Liver (tissue), 9 donors: ENCODE measurements around the gene KCTD16. TPM values are rescaled to one million over a fixed set of nuclear protein-coding genes. Genes with fewer than 3 reads are reported as not detected.

Source experiments
- DNase-seq: peaks from one replicate; pipeline ENCODE4 v3.0.0-alpha.2; 2017; ENCODE audit warnings: low spot score
- H3K27ac ChIP-seq, 2 donors: one replicate each; pipeline ENCODE4 v1.7.0; 2013; ENCODE audit warnings: inconsistent platforms in 2 of 2, low read length in 2 of 2, control low read depth in 1 of 2, low read depth in 1 of 2, mild to moderate bottlenecking in 1 of 2
- H3K27me3 ChIP-seq, 4 donors: one replicate each; pipeline versions ENCODE4 v1.6.1 to v1.7.0; 2013; ENCODE audit warnings: low read length in 3 of 4, inconsistent platforms in 1 of 4, mild to moderate bottlenecking in 1 of 4, moderate library complexity in 1 of 4; ENCODE audit not compliant: control insufficient read depth in 4 of 4, insufficient read depth in 4 of 4
- H3K36me3 ChIP-seq, 4 donors: one replicate each; pipeline versions ENCODE4 v1.6.1 to v1.7.0; 2013; ENCODE audit warnings: low read length in 3 of 4, mild to moderate bottlenecking in 3 of 4, low read depth in 1 of 4, moderate library complexity in 1 of 4; ENCODE audit not compliant: control insufficient read depth in 4 of 4, insufficient read depth in 3 of 4
- H3K4me1 ChIP-seq, 4 donors: one replicate each; pipeline versions ENCODE4 v1.6.1 to v1.7.0; 2013; ENCODE audit warnings: low read length in 3 of 4, mild to moderate bottlenecking in 3 of 4, moderate library complexity in 1 of 4; ENCODE audit not compliant: control insufficient read depth in 4 of 4, insufficient read depth in 4 of 4
- H3K4me3 ChIP-seq, 3 donors: one replicate each; pipeline versions ENCODE4 v1.6.1 to v1.7.0; 2013; ENCODE audit warnings: low read length in 3 of 3, control low read depth in 1 of 3, low read depth in 1 of 3, mild to moderate bottlenecking in 1 of 3
- H3K9ac ChIP-seq, 2 donors: one replicate each; pipeline ENCODE4 v1.7.0; 2013; ENCODE audit warnings: low read length in 2 of 2, mild to moderate bottlenecking in 2 of 2, moderate library complexity in 2 of 2, control low read depth in 1 of 2, low read depth in 1 of 2
- H3K9me3 ChIP-seq, 4 donors: one replicate each; pipeline versions ENCODE4 v1.6.1 to v1.7.0; 2013; ENCODE audit warnings: low read length in 3 of 4; ENCODE audit not compliant: control insufficient read depth in 4 of 4
- ATF3 ChIP-seq: IDR thresholded peaks from 2 replicates; pipeline ENCODE4 v1.6.1; 2016; ENCODE audit warnings: antibody characterized with exemption
- EGR1 ChIP-seq, 2 donors: IDR thresholded peaks; 2 replicates each; pipeline ENCODE4 v1.6.1; 2016 to 2018; ENCODE audit warnings: antibody characterized with exemption in 2 of 2, low read depth in 2 of 2
- FOXA1 ChIP-seq: IDR thresholded peaks from 2 replicates; pipeline ENCODE4 v1.6.1; 2016; ENCODE audit warnings: antibody characterized with exemption
- FOXA2 ChIP-seq: IDR thresholded peaks from 2 replicates; pipeline ENCODE4 v1.6.1; 2016; ENCODE audit warnings: antibody characterized with exemption
- GABPA ChIP-seq, 2 donors: IDR thresholded peaks in 1 of 2; conservative IDR thresholded peaks in 1 of 2; 2 replicates each; pipeline ENCODE4 v1.6.1; 2016; ENCODE audit warnings: antibody characterized with exemption in 2 of 2, mild to moderate bottlenecking in 1 of 2, moderate library complexity in 1 of 2
- HNF4A ChIP-seq, 2 donors: conservative IDR thresholded peaks; 2 replicates each; pipeline ENCODE4 v1.6.1; 2016; ENCODE audit warnings: antibody characterized with exemption in 2 of 2, mild to moderate bottlenecking in 2 of 2
- HNF4G ChIP-seq: IDR thresholded peaks from 2 replicates; pipeline ENCODE4 v1.6.1; 2016; ENCODE audit warnings: antibody characterized with exemption
- JUND ChIP-seq, 2 donors: IDR thresholded peaks; 2 replicates each; pipeline ENCODE4 v1.6.1; 2016; ENCODE audit warnings: antibody characterized with exemption in 2 of 2
- NR2F2 ChIP-seq: IDR thresholded peaks from 2 replicates; pipeline ENCODE4 v1.6.1; 2016; ENCODE audit warnings: antibody characterized with exemption
- RAD21 ChIP-seq, 2 donors: IDR thresholded peaks; 2 replicates each; pipeline ENCODE4 v1.6.1; 2016; ENCODE audit warnings: antibody characterized with exemption in 2 of 2, mild to moderate bottlenecking in 2 of 2
- RXRA ChIP-seq, 2 donors: IDR thresholded peaks; 2 replicates each; pipeline ENCODE4 v1.6.1; 2017 to 2018; ENCODE audit warnings: antibody characterized with exemption in 2 of 2, mild to moderate bottlenecking in 1 of 2
- SP1 ChIP-seq: IDR thresholded peaks from 2 replicates; pipeline ENCODE4 v1.6.1; 2018; ENCODE audit warnings: antibody characterized with exemption, mild to moderate bottlenecking
- TAF1 ChIP-seq: conservative IDR thresholded peaks from 2 replicates; pipeline ENCODE4 v1.6.1; 2016; ENCODE audit warnings: antibody characterized with exemption, mild to moderate bottlenecking
- YY1 ChIP-seq: IDR thresholded peaks from 2 replicates; pipeline ENCODE4 v1.6.1; 2016; ENCODE audit warnings: antibody characterized with exemption, mild to moderate bottlenecking
- ZBTB33 ChIP-seq: IDR thresholded peaks from 2 replicates; pipeline ENCODE4 v1.6.1; 2016; ENCODE audit warnings: antibody characterized with exemption
- WGBS: extraction: QIAGEN DNeasy Blood & Tissue Kit; methylation state at CpG from one replicate; pipeline ENCODE4 v1.1.7; 2013; 5-methylcytosine and 5-hydroxymethylcytosine counted together
- polyA plus RNA-seq, 2 donors: library from polyadenylated mRNA; stranded (reverse) in 1 of 2; unstranded in 1 of 2; fragments of 200-250 nt in 1 of 2; fragments of >200 nt in 1 of 2; fragmentation: Nextera tagmentation in 1 of 2; extraction: Ambion mirVana in 1 of 2; gene quantifications; one replicate each; pipeline versions ENCODE4 v1.2.1 to v1.2.3, GENCODE V29; 2013 to 2015
- total RNA-seq, 2 donors: library from RNA; depleted of rRNA; stranded (reverse); fragments of >200 nt; gene quantifications; one replicate each; pipeline ENCODE4 v1.2.3, GENCODE V29; 2014
- TF ChIP-seq, protein P1 (sequence below): IDR thresholded peaks from 2 replicates; pipeline ENCODE4 v1.6.1; 2016; ENCODE audit warnings: antibody characterized with exemption, mild to moderate bottlenecking
- TF ChIP-seq, protein P2 (sequence below): fragments of 150-350 bp; IDR thresholded peaks from 2 replicates; pipeline ENCODE4 v1.5.1; 2017; ENCODE audit warnings: improper control_type of control experiment, low read depth, low read length; ENCODE audit not compliant: missing input control
- donor health status: healthy.
- donor health status: healthy.
- donor health status: healthy.
- donor health status: healthy.
- donor health status: healthy.

KCTD16 gene
- total and polyA plus RNA-seq, 4 donors = under 0.01 to 0.05 (median 0.01) TPM; not detected in 1

- H3K27me3 ChIP-seq = no peaks in the 10 kb centered on the region
- TF ChIP-seq HNF4A (conservative IDR thresholded peaks at IDR 0.05) (no peak), ZBTB33 (no peak), JUND (IDR thresholded peaks at IDR 0.05) (no peak), NR2F2 (no peak), TAF1 (no peak), SP1 (no peak), EGR1 (IDR thresholded peaks at IDR 0.05; ENCODE audit: low read depth in 2 of 2) (no peak), ATF3 (no peak), YY1 (no peak), RXRA (IDR thresholded peaks at IDR 0.05) (no peak), FOXA2 (no peak)
- TF ChIP-seq, protein P1, sequence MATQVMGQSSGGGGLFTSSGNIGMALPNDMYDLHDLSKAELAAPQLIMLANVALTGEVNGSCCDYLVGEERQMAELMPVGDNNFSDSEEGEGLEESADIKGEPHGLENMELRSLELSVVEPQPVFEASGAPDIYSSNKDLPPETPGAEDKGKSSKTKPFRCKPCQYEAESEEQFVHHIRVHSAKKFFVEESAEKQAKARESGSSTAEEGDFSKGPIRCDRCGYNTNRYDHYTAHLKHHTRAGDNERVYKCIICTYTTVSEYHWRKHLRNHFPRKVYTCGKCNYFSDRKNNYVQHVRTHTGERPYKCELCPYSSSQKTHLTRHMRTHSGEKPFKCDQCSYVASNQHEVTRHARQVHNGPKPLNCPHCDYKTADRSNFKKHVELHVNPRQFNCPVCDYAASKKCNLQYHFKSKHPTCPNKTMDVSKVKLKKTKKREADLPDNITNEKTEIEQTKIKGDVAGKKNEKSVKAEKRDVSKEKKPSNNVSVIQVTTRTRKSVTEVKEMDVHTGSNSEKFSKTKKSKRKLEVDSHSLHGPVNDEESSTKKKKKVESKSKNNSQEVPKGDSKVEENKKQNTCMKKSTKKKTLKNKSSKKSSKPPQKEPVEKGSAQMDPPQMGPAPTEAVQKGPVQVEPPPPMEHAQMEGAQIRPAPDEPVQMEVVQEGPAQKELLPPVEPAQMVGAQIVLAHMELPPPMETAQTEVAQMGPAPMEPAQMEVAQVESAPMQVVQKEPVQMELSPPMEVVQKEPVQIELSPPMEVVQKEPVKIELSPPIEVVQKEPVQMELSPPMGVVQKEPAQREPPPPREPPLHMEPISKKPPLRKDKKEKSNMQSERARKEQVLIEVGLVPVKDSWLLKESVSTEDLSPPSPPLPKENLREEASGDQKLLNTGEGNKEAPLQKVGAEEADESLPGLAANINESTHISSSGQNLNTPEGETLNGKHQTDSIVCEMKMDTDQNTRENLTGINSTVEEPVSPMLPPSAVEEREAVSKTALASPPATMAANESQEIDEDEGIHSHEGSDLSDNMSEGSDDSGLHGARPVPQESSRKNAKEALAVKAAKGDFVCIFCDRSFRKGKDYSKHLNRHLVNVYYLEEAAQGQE = no peak
- H3K9ac ChIP-seq = no peak overlapping the region
- H3K36me3 ChIP-seq = no peaks in the 10 kb centered on the region
- H3K9me3 ChIP-seq = no peaks in the 10 kb centered on the region
- no peak overlapping the region for H3K4me3 ChIP-seq
- DNase-seq = no peak
- WGBS = 88% methylated on average over 2 of the region's 2 CpGs
- H3K27ac ChIP-seq = no peak overlapping the region
- H3K4me1 ChIP-seq = no peaks in the 10 kb centered on the region
Measured at GRCh38 chr5:144284931-144285502, 114.3 kb downstream of the KCTD16 start.

DNA sequence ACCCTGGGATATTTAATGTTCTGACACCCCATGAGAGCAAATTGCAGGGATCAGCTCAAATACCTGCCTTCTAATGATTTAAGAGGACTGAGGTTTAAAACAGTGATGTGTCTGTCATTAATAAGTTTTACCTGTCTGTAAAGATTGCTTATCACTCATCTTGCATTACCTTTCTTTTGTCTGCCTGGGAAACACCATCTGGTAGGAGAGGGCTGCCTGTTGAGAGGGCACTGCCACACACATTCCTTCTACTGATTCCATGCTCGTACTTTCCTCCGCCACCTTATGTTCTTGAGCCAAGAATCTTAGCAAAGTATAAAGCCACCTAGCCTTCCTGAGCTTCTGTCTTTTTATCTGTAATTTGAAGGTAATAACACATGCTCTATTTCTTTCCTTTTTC lies 118.6 kb downstream of the KCTD16 start:
- H3K36me3 ChIP-seq = no peaks in the 10 kb centered on the region
- no peak overlapping the region for H3K9ac ChIP-seq
- no peaks in the 10 kb centered on the region for H3K4me1 ChIP-seq
- H3K9me3 ChIP-seq = no peaks in the 10 kb centered on the region
- no peak for DNase-seq
- WGBS = 89% methylated on average over 2 of the region's 2 CpGs
- H3K27ac ChIP-seq = no peak overlapping the region
- H3K27me3 ChIP-seq = no peaks in the 10 kb centered on the region
- TF ChIP-seq JUND (IDR thresholded peaks at IDR 0.05) = no peak
- no peak for TF ChIP-seq RAD21 (IDR thresholded peaks at IDR 0.05)
- TF ChIP-seq YY1 = no peak
- TF ChIP-seq HNF4G = no peak
- TF ChIP-seq ATF3 = no peak
- no peak for TF ChIP-seq HNF4A (conservative IDR thresholded peaks at IDR 0.05)
- no peak for TF ChIP-seq EGR1 (IDR thresholded peaks at IDR 0.05; ENCODE audit: low read depth in 2 of 2)
- TF ChIP-seq FOXA1 = no peak
- TF ChIP-seq, protein P2, sequence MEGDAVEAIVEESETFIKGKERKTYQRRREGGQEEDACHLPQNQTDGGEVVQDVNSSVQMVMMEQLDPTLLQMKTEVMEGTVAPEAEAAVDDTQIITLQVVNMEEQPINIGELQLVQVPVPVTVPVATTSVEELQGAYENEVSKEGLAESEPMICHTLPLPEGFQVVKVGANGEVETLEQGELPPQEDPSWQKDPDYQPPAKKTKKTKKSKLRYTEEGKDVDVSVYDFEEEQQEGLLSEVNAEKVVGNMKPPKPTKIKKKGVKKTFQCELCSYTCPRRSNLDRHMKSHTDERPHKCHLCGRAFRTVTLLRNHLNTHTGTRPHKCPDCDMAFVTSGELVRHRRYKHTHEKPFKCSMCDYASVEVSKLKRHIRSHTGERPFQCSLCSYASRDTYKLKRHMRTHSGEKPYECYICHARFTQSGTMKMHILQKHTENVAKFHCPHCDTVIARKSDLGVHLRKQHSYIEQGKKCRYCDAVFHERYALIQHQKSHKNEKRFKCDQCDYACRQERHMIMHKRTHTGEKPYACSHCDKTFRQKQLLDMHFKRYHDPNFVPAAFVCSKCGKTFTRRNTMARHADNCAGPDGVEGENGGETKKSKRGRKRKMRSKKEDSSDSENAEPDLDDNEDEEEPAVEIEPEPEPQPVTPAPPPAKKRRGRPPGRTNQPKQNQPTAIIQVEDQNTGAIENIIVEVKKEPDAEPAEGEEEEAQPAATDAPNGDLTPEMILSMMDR = no peak
- no peak for TF ChIP-seq GABPA (IDR thresholded peaks at IDR 0.05 in 1 of 2, conservative IDR thresholded peaks at IDR 0.05 in 1 of 2)
- no peak for TF ChIP-seq SP1
- TF ChIP-seq NR2F2 = no peak
- no peak for TF ChIP-seq ZBTB33
- TF ChIP-seq, protein P1 = no peak
- H3K4me3 ChIP-seq = no peak overlapping the region
